Neural cell (in vitro differentiated cells): ENCODE results near the gene TMEM250.

ENCODE experiments used
- EP300 ChIP-seq: fragments of 450-650 bp; conservative IDR thresholded peaks from 2 replicates; pipeline ENCODE4 v1.6.1; 2014; ENCODE audit warnings: antibody characterized with exemption, mild to moderate bottlenecking, moderate library complexity; ENCODE audit not compliant: poor library complexity, severe bottlenecking
- EZH2 ChIP-seq: fragments of 200-600, 300-800 bp; shearing (Covaris generic), sonication (generic); IDR thresholded peaks from 2 replicates; pipeline ENCODE4 v1.6.1; 2014; ENCODE audit warnings: antibody characterized with exemption, low read length, borderline replicate concordance, mild to moderate bottlenecking; ENCODE audit not compliant: insufficient read depth, poor library complexity, severe bottlenecking
- POLR2AphosphoS5 ChIP-seq: IDR thresholded peaks from 2 replicates; pipeline ENCODE4 v1.6.1; 2012
- RAD21 ChIP-seq: fragments of 450-650 bp; conservative IDR thresholded peaks from 2 replicates; pipeline ENCODE4 v1.6.1; 2014; ENCODE audit warnings: antibody characterized with exemption, mild to moderate bottlenecking, moderate library complexity
- TAF1 ChIP-seq: IDR thresholded peaks from 2 replicates; pipeline ENCODE4 v1.6.1; 2012; ENCODE audit warnings: low read depth
- TF ChIP-seq, protein P1 (sequence below): fragments of 450-650 bp; IDR thresholded peaks from 2 replicates; pipeline ENCODE4 v1.5.1; 2014; ENCODE audit warnings: antibody characterized with exemption, mild to moderate bottlenecking, moderate library complexity; ENCODE audit not compliant: poor library complexity, severe bottlenecking

DNA sequence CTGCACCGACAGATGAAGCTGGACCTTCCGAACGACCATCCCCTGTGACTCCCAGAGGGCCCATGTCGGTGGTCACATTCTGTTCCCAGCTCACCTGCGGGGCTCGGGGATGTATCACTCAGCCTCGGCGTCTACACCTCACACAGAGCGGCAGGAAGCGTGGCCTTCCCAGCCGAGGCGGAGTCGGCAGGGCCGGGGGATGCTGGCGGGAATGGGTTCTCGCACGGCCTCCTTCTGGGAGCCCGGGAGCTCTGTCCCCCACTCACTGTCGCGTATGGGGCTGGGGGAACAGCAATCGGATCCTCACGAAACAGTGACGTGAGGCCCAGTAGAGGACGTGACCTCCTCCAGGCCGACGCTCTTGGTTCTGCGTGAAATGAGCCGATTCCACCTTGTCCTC, 44.0 kb downstream of the TMEM250 start:
- TF ChIP-seq EP300 (no peak), POLR2AphosphoS5 (no peak), TAF1 (no peak), RAD21 (no peak), EZH2 (no peak)
- TF ChIP-seq, protein P1, sequence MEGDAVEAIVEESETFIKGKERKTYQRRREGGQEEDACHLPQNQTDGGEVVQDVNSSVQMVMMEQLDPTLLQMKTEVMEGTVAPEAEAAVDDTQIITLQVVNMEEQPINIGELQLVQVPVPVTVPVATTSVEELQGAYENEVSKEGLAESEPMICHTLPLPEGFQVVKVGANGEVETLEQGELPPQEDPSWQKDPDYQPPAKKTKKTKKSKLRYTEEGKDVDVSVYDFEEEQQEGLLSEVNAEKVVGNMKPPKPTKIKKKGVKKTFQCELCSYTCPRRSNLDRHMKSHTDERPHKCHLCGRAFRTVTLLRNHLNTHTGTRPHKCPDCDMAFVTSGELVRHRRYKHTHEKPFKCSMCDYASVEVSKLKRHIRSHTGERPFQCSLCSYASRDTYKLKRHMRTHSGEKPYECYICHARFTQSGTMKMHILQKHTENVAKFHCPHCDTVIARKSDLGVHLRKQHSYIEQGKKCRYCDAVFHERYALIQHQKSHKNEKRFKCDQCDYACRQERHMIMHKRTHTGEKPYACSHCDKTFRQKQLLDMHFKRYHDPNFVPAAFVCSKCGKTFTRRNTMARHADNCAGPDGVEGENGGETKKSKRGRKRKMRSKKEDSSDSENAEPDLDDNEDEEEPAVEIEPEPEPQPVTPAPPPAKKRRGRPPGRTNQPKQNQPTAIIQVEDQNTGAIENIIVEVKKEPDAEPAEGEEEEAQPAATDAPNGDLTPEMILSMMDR = no peak
